HL-60 (cell line): ENCODE measurements around the gene UBL3.

Experiments used
- DNase-seq, 2 experiments: peaks; one replicate each; pipeline ENCODE4 v3.0.0-alpha.2; 2010 to 2020; ENCODE audit warnings: low read depth in 1 of 2, low spot score in 1 of 2
- H3K27ac ChIP-seq: fragments of 250-450 bp; sonication (Bioruptor Pico); replicated peaks from 2 replicates; pipeline ENCODE4 v1.5.1; 2020; ENCODE audit warnings: mild to moderate bottlenecking, moderate library complexity
- H3K27me3 ChIP-seq: fragments of 250-450 bp; sonication (Bioruptor Pico); 2 replicates; pipeline ENCODE4 v1.5.1; 2021; ENCODE audit warnings: mild to moderate bottlenecking, moderate library complexity; ENCODE audit not compliant: insufficient read depth, poor library complexity, severe bottlenecking
- H3K4me3 ChIP-seq: replicated peaks from 2 replicates; pipeline ENCODE4 v1.5.1; 2011; ENCODE audit warnings: mild to moderate bottlenecking, control low read depth, low read length; ENCODE audit not compliant: insufficient read depth
- CTCF ChIP-seq: IDR thresholded peaks from one replicate; pipeline ENCODE4 v1.5.1; 2011; ENCODE audit warnings: low read length, control low read depth, inconsistent platforms; ENCODE audit not compliant: insufficient read depth
- GABPA ChIP-seq: IDR thresholded peaks from 2 replicates; pipeline ENCODE4 v1.6.1; 2012; ENCODE audit warnings: low read depth
- POLR2AphosphoS5 ChIP-seq: IDR thresholded peaks from 2 replicates; pipeline ENCODE4 v1.6.1; 2012; ENCODE audit warnings: low read depth
- REST ChIP-seq: IDR thresholded peaks from 2 replicates; pipeline ENCODE4 v1.6.1; 2012; ENCODE audit warnings: low read depth; ENCODE audit not compliant: insufficient replicate concordance
- SPI1 ChIP-seq: IDR thresholded peaks from 2 replicates; pipeline ENCODE4 v1.6.1; 2012; ENCODE audit warnings: low read depth, mild to moderate bottlenecking, borderline replicate concordance

The UBL3 gene

GRCh38 chr13:29887030-29887557 is 36.7 kb upstream of the UBL3 start:
- Histone ChIP-seq H3K27me3 (no peaks in the 10 kb centered on the region), H3K27ac (no peak overlapping the region), H3K4me3 (no peak overlapping the region)
- DNase-seq = no peak
- TF ChIP-seq GABPA = no peak
- TF ChIP-seq POLR2AphosphoS5 = no peak
- TF ChIP-seq REST = no peak
- TF ChIP-seq SPI1 = no peak
- TF ChIP-seq CTCF = no peak

- H3K4me3 ChIP-seq = no peak overlapping the region
- DNase-seq = no peak
- TF ChIP-seq CTCF = no peak
- no peak for TF ChIP-seq GABPA
- TF ChIP-seq SPI1 = no peak
- TF ChIP-seq POLR2AphosphoS5 = no peak
- TF ChIP-seq REST = no peak
- no peaks in the 10 kb centered on the region for H3K27me3 ChIP-seq
- H3K27ac ChIP-seq = no peak overlapping the region
Observed at GRCh38 chr13:29886446-29886845, 36.0 kb upstream of the UBL3 start.

- H3K27ac ChIP-seq = no peak overlapping the region
- DNase-seq = no peak
- TF ChIP-seq REST = no peak
- TF ChIP-seq GABPA = no peak
- TF ChIP-seq SPI1 = no peak
- TF ChIP-seq CTCF = no peak
- TF ChIP-seq POLR2AphosphoS5 = no peak
- no peak overlapping the region for H3K4me3 ChIP-seq
- no peaks in the 10 kb centered on the region for H3K27me3 ChIP-seq
Observed at GRCh38 chr13:29885989-29886388, 35.6 kb upstream of the UBL3 start.
